CD4-positive, alpha-beta T cell treated with Interleukin-17A for 1 hour (primary cell): Measurements from ENCODE around the gene MUC4.

ENCODE experiments used
- DNase-seq: peaks from one replicate; pipeline ENCODE4 v3.0.0-alpha.2; 2020

Gene MUC4

GRCh38 chr3:195811756-195812155 lies at the start of gene MUC4:
Gene MUC4 (minus strand): TSS chr3:195811929. CDS start chr3:195811817, 112 bp downstream.
- DNase-seq = no peak

GRCh38 chr3:195860456-195860855 lies 48.7 kb upstream of the MUC4 start:
- no peak for DNase-seq

- DNase-seq = no peak
Measured at GRCh38 chr3:195859846-195860411, 48.2 kb upstream of the MUC4 start.

- DNase-seq = peak; percentile 83
Measured at GRCh38 chr3:195859061-195859845, 47.5 kb upstream of the MUC4 start.

GRCh38 chr3:195856410-195857084 lies 44.8 kb upstream of the MUC4 start:
- no peak for DNase-seq

- DNase-seq = no peak
Measured at GRCh38 chr3:195855471-195856409, 44.0 kb upstream of the MUC4 start.

GRCh38 chr3:195854628-195855294 lies 43.0 kb upstream of the MUC4 start:
- DNase-seq = no peak

GRCh38 chr3:195853996-195854395 lies 42.3 kb upstream of the MUC4 start:
- no peak for DNase-seq

- no peak for DNase-seq
Measured at GRCh38 chr3:195853036-195853435, 41.3 kb upstream of the MUC4 start.

- DNase-seq = peak; percentile 94
Measured at GRCh38 chr3:195850857-195851543, 39.3 kb upstream of the MUC4 start.

- DNase-seq = no peak
Measured at GRCh38 chr3:195849322-195850074, 37.8 kb upstream of the MUC4 start.

GRCh38 chr3:195847055-195847950 lies 35.6 kb upstream of the MUC4 start:
- no peak for DNase-seq

- DNase-seq = no peak
Measured at GRCh38 chr3:195845483-195845882, 33.8 kb upstream of the MUC4 start.

GRCh38 chr3:195844671-195845218 lies 33.0 kb upstream of the MUC4 start:
- no peak for DNase-seq

GRCh38 chr3:195839260-195840010 lies 27.7 kb upstream of the MUC4 start:
- no peak for DNase-seq

GRCh38 chr3:195838714-195839113 lies 27.0 kb upstream of the MUC4 start:
- DNase-seq = no peak

- DNase-seq = no peak
Measured at GRCh38 chr3:195836476-195837135, 24.9 kb upstream of the MUC4 start.

- DNase-seq = no peak
Measured at GRCh38 chr3:195835791-195836190, 24.1 kb upstream of the MUC4 start.
